NB4 (cell line): Measurements from ENCODE around the gene UTP18.

Experiments used
- MYC ChIP-seq: IDR thresholded peaks from 2 replicates; pipeline ENCODE4 v1.6.1; 2011; ENCODE audit warnings: low read depth, low read length
- POLR2A ChIP-seq: IDR thresholded peaks from 2 replicates; pipeline ENCODE4 v1.6.1; 2011; ENCODE audit warnings: mild to moderate bottlenecking; ENCODE audit not compliant: insufficient read length; ENCODE audit errors: extremely low read depth
- TF ChIP-seq, protein P1 (sequence below): IDR thresholded peaks from one replicate; pipeline ENCODE4 v1.5.1; 2012; ENCODE audit warnings: low read depth, low read length

DNA sequence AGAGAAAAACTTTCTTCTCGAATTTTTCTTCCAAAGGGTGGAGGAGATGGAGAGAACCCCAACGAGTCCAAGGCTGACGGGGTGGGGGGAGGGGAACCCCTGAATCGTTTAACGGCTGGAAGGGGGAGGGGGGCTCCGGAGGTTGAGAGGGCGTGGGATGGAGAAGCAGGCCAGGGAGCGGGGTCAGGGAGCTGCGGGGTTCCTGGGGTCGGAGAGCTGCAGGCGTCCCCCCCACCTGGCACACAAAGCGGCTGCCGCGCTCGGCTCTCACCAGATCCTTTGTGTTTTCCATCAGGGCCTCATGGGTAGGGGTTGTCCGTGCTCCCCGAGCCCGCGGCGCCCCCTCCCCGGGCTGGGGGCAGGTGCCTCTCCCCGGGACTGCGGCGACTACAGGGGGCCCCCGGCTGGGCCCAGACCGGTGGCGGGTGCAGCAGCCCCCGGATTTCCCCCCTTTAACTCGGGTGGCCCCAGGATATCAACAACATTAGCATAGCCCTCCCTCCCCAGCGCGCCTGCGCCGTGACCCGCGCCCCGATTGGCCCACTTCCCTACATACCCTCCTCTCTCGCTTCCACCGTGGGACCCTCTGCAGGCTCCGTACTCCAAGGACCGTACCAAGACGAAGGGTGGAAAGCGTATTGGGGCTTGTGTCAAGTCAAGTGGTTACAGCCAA is 646 bp upstream of the UTP18 start, which contains the start of gene MBTD1:
- peak; percentile 46 for TF ChIP-seq POLR2A
- TF ChIP-seq, protein P1, sequence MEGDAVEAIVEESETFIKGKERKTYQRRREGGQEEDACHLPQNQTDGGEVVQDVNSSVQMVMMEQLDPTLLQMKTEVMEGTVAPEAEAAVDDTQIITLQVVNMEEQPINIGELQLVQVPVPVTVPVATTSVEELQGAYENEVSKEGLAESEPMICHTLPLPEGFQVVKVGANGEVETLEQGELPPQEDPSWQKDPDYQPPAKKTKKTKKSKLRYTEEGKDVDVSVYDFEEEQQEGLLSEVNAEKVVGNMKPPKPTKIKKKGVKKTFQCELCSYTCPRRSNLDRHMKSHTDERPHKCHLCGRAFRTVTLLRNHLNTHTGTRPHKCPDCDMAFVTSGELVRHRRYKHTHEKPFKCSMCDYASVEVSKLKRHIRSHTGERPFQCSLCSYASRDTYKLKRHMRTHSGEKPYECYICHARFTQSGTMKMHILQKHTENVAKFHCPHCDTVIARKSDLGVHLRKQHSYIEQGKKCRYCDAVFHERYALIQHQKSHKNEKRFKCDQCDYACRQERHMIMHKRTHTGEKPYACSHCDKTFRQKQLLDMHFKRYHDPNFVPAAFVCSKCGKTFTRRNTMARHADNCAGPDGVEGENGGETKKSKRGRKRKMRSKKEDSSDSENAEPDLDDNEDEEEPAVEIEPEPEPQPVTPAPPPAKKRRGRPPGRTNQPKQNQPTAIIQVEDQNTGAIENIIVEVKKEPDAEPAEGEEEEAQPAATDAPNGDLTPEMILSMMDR: no peak
- no peak for TF ChIP-seq MYC
